GM21515 (cell line): Measurements from ENCODE around the gene DAPK2.
"Not testable (repeated sequence)": the region's sequence is repeated elsewhere in the genome, so short reads cannot be mapped to it uniquely, and the experiment has no call there.

Source experiments
- ATAC-seq: cut with Tn5 transposase; IDR thresholded peaks from one replicate; pipeline ENCODE4 v1.9.1; 2021; ENCODE audit not compliant: unreplicated experiment

The DAPK2 gene

DNA sequence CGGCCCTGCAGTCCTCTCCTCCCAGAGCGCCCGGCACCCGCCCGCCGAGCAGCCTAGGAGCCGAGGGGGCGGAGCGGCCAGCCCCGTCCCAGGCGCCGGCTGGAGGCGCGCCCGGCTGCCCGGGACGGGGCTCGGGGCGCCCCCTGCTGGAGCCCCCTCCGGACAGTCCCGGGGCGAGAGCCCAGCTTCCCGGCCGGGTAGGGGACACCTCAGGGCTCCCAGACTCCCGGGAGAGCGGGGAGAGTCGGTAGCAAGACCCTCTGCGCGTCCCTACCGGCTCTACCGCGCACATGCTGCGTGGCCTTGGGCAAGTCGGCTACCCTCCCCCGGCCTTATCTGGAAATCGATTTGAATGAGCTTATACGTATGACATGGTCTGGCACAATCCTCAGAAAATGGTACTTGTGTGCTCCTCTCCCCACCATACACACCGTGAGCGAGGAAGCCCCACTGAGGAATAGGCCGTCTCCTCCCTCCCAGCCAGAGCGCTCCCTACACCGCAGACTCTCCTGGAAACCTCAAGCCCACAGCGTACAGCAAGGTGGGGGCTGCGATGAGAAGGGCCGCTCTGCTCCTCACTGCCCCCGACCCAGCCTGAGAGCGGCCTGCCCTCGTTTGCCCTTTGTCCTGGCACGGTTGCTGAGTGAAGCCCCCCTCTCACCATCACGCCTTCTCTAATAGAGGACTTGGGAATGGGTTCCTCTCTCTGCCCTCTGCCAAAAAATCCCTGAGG lies at the start of gene DAPK2:
DAPK2 (minus strand) TSS at position 65 of the 733 bp plus-strand sequence. CDS start 6,224 bp downstream, outside the sequence.
- peak; percentile 62 for ATAC-seq

DNA sequence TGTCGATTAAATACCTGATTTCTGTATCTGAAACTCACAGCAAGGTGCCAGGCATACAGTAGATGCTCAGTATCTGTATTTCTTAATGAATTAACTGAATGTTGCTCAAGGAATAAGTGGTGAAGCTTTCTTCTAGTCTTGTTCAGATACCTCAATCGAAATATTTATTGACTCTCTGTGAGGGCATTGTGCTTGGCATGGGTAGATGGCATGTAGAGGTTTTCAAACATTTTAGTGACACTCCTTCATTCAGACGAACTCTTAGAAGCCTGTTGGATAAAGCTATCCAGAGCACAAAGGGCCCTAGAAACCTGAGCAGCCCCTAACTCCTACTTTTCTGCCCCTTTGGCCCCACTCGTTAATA lies 49.1 kb upstream of the DAPK2 start:
- ATAC-seq, result no peak

DNA sequence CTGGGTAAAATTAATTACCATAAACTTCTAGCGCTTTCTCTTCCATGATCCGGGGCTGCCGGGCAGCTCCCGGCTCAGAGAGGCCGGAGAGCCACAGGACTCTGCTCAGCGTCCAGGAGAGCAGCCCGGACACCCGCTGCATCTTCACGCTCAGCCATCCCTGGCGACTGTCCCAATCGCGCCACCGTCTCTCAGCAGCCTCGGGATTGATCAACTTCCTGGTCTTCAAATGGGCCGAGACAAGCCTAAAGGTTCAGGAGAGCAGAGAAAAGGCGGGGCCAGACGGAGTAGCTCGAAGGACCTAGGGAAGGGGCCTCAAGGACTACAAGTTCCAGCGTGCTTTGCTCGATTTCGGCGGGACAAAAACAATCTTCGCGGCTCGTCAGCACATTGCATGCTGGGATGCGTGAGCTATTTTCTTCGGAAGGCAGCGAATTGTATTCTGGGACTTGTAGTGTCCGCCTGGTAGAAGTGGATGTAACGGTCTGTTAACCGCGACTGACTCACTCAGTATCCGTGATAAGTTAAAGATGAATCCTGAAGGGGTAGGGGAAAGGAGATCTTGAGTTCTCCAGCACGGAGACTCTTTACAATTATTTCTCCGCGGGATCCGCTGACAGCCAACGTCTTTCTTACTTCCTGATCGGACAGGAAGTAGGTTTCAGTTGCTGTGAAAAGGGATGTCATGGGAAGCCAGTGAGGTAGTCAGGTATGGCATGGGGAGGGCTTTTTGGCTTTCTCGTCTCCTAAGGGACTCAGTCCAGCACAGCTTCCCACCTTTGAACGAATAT lies 47.5 kb upstream of the DAPK2 start, which contains the start of gene CIAO2A:
CIAO2A (minus strand) TSS at position 212 of the 791 bp plus-strand sequence; CDS start at position 142, 70 bp downstream.
- ATAC-seq, result peak; percentile 56

DNA sequence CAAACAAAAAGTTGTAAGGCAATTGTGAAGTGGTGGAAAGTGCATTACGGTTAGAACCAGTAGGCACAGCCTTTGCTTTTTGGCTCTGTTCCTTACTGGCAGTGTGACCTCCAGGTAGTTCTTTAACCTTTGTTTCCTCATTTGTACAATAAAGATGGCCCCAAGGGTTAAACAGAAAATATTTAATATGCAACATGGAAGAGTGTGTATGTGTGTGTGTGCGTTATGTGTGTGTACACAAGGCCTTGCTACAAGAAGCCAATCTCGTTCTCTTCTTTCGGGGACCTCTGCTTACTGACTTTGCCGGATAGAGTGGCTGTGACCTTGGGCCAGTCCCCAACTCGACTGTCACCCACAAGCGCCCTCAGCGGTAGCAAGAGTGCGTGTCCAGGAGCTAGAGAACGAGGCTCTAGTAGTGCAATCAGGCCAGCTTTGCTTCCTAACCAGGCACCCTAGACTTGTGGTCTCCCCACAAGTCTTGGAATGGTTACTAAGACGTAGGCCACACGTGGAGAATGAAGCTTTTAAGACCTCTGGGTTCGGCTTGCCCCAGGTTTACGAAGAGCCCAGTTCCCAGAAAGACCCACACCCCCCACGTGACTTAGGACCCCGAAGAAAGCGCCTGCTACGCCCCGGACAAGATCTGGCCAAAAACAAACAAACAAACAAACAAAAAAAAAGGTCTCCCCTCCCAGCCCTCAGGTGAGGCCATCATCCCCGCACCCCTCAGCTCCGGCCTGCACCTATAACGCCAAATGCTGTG lies 46.8 kb upstream of the DAPK2 start:
- no peak for ATAC-seq

DNA sequence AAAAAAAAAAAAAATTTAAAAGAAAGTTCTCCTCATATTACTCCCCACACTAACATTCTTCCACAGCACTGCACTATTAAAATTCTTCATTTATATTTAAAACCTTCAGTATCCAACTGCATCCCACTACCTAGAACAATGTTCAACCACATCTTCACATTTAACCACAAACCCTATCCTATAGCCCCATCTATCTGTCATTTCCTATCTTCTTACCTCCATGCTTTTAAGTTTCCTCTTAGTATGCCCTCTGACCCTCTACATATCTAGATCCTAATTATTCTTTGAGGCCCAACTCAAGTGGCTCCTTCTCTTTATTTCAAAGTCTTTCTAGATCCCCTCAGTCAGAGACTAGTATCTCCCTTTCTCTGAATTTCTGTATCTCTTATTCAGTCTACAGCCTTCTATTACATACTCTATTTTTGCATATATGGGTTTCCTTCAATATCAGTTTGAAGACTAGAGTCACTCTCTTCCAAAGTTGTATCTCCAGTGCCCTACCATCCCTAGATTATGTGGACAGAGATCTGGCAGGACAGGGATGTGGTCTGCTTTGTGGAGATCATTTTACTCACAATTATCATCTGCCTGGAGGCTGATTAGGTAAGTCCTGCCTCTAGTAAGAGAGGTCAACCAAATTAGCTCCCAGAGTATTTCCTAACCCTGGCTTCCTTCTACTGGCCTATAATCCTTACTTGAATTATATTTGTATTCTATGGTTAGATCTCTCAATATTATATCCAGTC lies 46.0 kb upstream of the DAPK2 start:
- no peak for ATAC-seq

DNA sequence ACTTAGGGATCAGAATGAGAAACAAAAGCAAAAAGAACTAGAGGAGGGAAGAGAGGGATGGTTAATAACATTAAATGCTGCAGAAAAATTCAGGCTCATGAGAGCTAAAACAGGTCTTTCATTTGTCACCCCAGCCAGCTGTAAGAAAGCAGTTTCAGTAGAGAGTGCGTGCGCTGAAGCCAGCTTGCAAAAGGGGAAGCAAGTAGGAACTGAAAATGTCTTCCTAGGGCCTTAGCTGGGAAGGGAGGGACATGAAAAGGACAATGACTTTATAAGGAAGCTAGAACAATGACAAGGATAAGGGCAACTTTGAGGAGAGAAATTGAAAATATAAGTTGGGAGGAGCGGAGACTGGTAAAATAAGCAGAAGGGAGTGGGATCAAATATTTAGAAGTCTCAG lies 44.2 kb upstream of the DAPK2 start:
- ATAC-seq, result no peak

DNA sequence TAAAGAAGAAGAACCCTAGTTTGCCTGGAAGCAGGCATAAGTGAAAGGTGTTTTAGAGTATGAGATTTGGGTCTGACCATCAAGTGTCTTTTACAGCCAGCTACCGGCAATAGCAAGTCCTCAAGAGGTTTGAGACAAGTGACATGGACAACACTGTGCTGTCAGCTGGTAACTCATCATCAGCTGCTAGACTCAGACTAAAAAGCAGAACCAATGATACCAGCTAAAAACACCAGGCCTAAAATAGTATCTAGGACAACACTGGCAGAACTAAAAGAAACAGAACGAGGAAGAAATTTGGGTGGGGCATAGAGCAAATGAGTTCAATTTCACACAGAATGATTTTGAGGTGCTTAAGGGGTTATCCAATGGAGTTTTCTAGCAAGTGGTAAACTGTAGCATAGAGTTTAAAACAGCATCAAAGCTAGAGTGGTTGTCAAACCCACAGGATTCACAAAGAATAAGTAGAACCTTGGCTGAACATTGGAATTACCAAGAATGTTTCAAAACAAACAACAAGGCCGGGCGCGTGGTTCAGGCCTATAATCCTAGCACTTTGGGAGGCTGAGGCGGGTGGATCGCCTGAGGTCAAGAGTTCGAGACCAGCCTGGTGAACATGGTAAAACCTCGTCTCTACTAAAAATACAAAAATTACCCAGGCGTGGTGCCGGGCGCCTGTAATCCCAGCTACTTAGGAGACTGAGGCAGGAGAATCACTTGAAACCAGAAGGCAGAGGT lies 43.4 kb upstream of the DAPK2 start:
- ATAC-seq, result no peak

DNA sequence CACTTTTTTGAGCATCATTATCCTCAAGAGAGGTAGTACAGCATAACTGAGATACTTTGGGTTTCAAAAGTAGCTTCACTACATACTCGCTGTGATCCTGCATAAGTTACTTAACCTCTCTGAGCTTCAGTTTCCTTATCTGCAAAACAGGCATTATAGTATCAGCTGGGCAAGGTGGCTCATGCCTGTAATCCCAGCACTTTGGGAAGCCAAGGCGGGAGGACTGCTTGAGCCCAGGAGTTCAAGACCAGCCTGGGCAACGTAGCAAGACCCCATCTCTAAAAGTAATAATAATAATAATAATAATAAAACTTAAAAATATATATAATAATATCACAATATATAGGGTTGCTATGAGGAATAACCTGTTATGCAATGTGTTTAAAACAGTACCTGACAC lies 36.5 kb upstream of the DAPK2 start:
- no peak for ATAC-seq

DNA sequence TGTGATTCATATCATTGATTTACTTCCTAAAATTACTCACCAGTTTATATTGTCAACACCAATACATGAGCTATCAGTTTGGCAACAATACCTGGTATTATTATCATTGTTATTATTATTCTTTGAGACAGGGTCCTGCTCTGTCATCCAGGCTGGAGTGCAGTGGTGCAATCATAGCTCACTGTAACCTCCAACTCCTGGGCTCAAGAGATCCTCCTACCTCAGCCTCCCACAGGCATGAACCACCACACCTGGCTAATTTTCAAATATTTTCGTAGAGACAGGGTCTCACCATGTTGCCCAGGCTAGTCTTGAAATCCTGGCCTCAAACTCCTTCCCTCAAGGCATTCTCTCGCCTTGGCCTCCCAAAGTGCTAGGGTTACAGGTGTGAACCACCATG lies 27.2 kb upstream of the DAPK2 start:
- ATAC-seq, result not testable (repeated sequence)

DNA sequence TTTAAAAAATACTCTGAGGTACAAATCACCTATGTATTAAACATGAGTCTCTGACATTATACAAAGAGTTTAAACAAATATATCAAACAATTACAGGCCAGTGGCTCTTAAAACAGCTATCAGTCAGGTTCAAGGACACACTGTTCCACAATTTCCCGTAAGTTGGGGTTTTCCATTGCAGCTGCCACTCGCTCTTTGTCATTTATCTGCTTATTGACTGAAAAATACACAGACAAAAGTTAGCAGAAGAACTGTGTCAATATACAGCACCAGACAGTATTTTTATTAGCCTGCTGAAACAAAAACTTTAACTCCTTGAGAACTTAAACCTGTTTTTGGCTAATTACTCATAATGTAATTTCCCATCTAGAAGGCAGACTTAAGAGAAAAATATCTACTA lies 26.5 kb upstream of the DAPK2 start:
- no peak for ATAC-seq

DNA sequence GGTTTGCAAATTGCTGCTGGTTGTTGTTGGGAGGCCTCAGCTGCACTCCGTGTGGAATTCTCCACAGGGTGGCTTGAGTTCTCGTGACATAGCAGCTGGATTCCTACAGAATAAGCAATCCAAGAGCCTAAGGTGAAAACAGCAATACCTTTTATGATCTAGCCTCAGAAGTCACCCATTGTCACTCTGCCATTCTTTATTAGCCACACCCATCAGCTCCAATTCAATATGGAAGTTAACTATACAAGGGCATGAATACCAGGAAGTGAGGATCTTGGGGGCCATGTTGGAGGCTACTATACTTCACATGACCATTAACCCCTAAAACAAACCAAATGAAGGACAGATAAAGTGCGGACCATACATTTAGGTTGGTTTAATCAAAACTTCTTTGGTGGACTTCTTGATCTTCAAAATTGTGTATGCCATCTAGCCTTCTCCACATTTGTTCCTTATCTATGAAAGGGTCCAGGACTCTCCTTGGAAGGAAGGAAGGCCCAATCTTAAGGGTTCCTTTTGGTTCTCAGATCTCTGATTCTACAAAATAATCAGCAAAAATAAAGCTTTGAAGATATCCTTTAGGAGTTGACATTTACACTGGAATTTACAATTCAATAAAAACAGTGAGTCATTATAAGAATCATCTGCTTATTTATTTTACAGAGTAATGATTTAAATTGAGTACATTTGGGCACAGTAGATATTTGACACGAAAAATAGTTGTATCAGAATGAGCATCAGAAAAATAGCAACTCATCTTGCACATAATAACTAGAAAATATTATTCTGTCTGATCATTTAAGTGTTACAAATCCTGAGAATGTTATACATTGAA lies 25.9 kb upstream of the DAPK2 start:
- no peak for ATAC-seq

DNA sequence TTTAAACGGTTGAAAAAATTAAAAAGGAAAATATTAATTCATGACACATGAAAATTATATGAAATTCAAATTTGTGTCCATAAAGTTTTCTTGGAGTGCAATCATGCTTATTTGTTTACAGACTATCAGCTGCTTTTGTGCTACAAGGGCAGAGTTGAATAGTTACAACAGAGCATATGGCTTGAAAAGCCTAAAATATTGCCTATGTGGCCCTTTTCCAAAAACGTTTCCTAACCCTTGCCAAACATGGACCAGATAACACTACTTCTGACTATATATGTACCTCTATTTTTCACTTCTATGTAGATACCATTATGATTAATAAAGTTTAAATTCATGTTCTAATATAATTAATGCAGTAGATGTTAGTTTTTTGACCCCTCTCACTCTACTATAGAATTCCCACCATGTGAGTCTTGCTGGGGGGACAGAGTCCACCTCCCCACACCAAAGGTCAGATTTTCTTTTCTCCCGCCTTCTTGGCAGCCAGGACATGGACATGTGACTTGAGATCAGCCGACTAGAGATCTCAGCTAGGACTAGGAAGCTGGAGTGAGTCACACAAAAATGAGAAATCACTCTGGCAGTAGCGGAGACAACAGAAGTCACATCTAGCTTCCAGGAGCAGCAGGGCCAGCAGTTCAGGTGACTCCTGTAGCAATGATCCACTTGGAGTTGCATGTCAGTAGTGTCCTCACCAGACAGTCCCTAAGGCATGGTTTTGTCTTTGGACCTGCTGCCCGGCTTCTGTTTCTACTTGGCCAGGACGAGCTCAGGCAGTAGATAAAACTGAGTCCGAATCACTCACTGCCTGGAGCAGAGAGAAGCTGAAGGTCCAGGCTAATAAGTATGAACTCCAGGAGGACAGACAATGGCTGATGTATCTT lies 24.9 kb upstream of the DAPK2 start:
- ATAC-seq, result no peak

DNA sequence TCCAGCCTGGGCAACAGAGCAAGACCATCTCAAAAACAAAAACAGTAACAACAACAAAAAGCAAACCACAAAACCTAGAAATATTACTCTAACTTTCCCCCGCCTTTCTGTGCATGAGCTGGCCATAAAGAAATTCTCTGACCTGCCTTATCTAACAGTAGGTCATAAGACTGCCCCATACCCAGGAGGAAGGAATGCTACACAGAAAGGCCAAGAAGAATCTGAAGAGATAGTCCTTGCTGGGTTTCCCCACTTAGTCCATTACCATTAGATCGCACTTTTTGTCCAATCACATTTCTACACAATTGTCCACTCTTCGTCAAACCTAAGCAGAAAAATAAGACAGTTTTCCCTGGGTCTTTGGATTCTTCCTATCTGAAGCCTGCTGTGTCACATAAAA lies 23.8 kb upstream of the DAPK2 start:
- ATAC-seq, result no peak

DNA sequence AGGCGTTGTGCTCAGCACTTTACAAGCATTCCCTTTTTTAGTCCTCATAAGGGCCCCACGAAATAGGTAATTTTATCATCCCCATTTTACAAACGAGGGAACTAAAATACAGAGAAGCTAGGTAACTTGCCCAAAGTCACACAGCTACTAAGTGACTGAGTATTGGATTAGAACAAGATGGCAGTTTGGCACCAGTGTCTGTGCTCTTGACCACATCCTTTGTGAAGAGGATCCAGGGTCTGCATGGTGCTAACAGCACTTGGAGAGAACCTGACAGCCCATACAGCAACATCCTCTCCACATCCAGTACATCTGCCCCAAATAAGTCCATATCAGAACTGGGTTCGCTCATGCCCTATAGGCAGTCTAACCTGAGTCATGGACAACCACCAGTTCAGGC lies 21.8 kb upstream of the DAPK2 start:
- no peak for ATAC-seq

DNA sequence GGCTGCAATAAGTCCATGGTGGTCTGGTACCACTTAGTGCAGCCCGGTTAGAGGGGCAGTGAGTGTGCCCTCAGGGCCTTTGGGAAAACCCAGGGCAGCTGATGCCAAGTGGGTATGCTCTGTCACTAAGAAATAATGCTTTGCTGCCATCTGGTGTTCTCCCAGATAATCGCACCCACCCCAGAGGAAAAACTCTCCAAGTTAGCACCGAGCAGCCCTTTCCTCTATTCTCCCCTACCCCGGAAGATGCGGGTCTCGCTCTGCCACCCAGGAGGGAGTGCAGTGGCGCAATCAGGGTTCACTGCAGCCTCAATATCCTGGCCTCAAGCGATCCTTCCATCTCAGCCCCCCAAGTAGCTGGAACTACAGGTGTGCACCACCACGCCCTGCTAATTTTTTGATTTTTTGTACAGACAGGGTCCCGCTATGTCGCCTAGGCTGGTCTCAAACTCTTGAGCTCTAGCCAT lies 21.3 kb upstream of the DAPK2 start:
- ATAC-seq, result no peak

DNA sequence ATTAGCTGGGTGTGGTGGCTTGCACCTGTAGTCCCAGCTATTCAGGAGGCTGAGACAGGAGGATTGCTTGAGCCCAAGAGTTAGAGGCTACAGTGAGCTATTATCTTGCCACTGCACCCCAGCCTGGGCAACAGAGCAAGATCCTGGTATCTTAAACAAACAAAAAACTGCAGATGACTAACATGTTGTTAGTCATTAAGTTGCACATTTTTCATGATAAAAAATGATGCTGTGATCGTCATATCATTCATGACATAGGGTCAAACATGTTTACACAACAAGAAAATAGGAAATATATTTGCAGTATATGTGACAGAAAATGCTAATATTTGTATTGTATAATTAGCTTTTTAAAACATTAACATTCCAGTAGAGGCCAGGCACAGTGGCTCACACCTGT lies 20.2 kb upstream of the DAPK2 start:
- no peak for ATAC-seq

DNA sequence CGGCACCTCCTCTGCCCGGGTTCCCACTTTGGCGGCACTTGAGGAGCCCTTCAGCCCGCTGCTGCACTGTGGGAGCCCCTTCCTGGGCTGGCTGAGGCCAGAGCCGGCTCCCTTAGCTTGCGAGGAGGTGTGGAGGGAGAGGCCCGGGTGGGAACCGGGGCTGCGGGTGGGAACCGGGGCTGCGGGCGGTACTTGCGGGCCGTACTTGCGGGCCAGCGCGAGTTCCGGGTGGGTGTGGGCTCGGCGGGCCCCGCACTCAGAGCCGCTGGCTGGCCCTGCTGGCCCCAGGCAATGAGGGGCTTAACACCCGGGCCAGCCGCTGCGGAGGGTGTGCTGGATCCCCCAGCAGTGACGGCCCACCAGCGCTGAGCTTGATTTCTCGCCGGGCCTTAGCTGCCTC lies 14.4 kb upstream of the DAPK2 start:
- no peak for ATAC-seq

DNA sequence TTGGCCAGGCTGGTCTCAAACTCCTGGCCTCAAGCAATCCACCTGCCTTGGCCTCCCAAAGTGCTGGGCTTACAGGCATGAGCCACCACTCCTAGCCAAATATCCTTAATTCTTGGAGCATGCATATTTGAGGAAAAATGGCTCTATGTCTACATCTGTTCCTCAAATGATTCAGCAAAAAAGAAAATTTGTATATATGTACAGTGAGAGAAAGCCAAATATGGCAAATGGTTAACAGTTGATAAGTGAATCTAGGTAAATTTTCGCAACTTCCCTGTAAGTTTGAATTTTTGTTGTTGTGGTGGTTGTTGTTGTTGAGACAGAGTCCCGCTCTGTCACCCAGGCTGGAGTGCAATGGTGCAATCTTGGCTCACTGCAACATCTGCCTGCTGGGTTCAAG lies 12.8 kb upstream of the DAPK2 start:
- ATAC-seq, result not testable (repeated sequence)
